ENCODE results near the gene CLCN3.
"Not testable (repeated sequence)": the region's sequence is repeated elsewhere in the genome, so short reads cannot be mapped to it uniquely, and the experiment has no call there.

CLCN3 gene

DNA sequence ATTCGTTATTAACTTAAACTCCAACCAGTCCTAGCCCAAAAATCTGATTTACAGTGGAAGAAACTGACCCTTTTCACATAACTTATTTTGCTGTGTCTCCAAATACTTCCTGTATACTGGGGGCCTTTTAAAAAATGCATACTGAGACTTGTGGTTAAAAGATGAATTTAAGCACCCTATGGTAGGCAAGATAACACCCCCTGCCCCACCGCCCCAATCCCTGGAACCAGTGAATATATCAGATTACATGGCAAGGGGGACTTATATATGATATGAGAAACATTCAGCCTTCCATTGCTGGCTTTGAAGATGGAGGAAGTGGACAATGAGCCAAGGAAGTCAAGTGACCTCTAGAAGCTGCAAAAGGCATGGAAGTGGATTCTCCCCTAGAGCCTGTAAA lies 3.1 kb upstream of the CLCN3 start:
- no peak for DNase-seq (ENCODE audit: low read depth in 2 of 2)

GRCh38 chr4:169618286-169618685 lies 2.1 kb upstream of the CLCN3 start:
- DNase-seq (ENCODE audit: low read depth in 2 of 2): no peak

DNA sequence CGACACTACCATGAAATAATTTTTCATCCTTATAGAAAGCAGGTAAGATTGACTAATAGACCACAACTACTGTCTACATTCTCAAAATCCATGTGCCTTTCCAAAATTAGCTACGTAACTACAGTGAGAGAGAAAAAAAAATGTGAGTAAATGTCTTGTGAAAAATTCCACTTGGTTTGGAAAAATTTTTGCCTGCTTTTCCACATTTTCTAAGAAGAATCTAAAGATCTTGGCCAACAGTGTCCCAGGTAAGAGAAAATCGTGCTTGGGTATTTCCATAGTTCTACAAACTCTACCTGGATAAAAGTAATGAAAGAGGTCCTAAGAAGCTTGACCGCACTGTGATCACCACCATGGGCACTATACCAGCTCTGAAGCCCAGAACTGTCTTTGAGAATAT lies 1.4 kb upstream of the CLCN3 start:
- no peak for DNase-seq (ENCODE audit: low read depth in 2 of 2)

DNA sequence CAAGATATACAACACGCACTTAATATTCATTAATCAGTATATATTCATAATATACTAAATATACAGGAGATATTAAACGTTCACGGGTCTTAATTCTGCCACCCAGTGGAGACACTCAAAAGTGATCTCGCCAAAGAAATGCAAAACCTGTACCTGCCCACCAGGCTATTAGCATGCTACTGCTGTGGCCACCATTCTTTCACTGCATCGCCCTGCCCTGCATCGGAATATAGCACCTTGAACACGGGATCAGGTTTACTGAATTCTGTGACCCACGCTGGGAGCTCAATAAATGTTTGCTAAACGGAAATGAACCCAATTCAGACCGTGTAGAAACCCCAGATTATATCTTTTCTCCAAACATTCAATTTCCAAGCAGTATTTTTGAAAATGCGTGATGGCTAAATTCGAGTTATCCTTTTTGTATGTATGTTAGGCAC lies 840 bp upstream of the CLCN3 start:
- peak in 1 of 2 donors; percentile 28 for DNase-seq (ENCODE audit: low read depth in 2 of 2)

- no peak for DNase-seq (ENCODE audit: low read depth in 2 of 2)
Measured at GRCh38 chr4:169620880-169621248, 486 bp downstream of the CLCN3 start.

GRCh38 chr4:169621731-169622492 lies 1.5 kb downstream of the CLCN3 start:
- DNase-seq (ENCODE audit: low read depth in 2 of 2): no peak

GRCh38 chr4:169622566-169622965 lies 2.2 kb downstream of the CLCN3 start:
- no peak for DNase-seq (ENCODE audit: low read depth in 2 of 2)

- DNase-seq (ENCODE audit: low read depth in 2 of 2): not testable (repeated sequence)
Measured at GRCh38 chr4:169624012-169624411, 3.6 kb downstream of the CLCN3 start.

GRCh38 chr4:169625886-169626285 lies 5.5 kb downstream of the CLCN3 start:
- no peak for DNase-seq (ENCODE audit: low read depth in 2 of 2)

- DNase-seq (ENCODE audit: low read depth in 2 of 2): no peak
Measured at GRCh38 chr4:169626331-169627282, 6.2 kb downstream of the CLCN3 start.

GRCh38 chr4:169627307-169627706 lies 6.9 kb downstream of the CLCN3 start:
- DNase-seq (ENCODE audit: low read depth in 2 of 2): no peak

- no peak for DNase-seq (ENCODE audit: low read depth in 2 of 2)
Measured at GRCh38 chr4:169628579-169628978, 8.2 kb downstream of the CLCN3 start.

DNA sequence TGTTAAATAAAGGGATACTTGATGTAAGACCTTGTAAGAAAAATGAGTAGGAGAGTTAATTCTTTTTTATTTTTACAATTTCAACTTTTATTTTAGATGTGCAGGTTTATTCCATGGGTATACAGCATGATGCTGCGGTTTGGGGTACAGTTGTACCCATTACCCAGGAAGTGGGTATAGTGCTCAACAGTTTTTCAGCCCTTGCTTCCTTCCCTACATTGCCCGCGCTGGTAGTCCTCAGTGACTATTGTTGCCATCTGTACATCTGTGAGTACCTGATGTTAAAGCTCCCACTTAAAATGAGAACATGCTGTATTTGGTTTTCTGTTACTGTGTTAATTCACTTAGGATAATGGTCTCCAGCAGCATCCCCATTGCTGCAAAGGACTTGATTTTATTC lies 9.7 kb downstream of the CLCN3 start:
- no peak for DNase-seq (ENCODE audit: low read depth in 2 of 2)

- DNase-seq (ENCODE audit: low read depth in 2 of 2): no peak
Measured at GRCh38 chr4:169632896-169633295, 12.5 kb downstream of the CLCN3 start.

DNA sequence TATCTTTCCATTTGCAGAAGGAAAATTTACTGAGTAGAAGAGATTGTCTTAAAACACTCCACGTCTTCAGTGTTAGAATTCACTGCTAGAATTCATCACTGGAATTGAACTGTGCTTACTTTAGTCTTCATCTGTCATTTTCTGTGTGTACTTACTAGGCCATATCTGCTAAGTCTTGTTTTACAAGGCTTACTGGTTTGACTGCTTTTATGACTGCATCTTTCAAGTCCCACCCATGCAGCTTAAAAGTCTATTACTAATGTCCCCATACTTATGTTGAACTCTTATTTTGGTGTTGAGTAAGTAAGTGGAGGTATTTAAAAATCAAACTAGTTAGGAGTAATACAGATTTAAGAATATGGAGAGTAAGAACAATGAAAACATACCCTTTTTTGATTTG lies 14.6 kb downstream of the CLCN3 start:
- no peak for DNase-seq (ENCODE audit: low read depth in 2 of 2)

DNA sequence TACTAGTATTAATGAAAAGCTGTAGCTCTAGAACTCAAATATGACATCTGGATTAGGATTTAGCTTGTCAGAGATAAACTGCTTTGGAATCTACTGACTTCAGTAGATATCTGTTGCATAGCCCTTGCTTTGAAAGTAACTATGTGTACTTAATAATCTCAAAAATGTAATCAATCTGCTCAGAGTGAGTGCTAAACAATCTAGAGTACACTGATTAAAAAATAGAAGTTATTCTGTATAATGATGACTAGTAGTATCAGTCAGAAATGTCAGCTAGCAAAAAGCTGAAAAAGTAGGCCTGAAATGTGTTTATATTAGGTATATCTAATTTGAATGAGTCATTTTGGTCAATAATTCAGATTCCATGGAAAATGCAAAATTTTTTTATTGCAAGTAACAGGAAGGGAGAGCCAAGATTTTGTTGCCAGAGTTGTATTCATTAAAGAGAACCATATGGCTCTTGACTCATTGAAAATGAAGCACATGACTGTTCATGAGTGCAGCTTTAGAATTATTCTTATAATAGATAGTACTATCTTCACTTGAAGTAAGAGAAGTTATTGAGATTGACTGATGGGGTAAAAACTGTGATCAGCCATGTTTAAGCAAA lies 20.0 kb downstream of the CLCN3 start:
- DNase-seq (ENCODE audit: low read depth in 2 of 2): no peak

DNA sequence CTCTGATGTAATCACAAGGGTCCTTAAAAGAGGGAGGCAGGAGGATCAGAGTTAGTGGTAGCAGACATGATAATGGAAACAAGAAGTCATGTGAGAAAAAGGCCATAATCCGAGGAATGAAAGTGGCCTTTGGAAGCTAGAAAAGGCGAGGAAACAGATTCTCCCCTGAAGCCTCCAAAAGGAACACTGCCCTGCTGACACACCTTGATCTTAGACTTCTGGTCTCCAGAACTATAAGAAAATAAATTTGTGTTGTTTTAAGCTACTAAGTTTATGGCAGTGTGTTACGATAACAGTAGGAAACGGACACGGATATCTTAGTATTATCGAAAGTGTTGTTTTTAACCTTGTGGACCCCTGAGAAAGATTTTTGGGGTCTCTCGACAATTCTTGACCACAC lies 24.4 kb downstream of the CLCN3 start:
- DNase-seq (ENCODE audit: low read depth in 2 of 2): no peak

- DNase-seq (ENCODE audit: low read depth in 2 of 2): no peak
Measured at GRCh38 chr4:169645627-169646026, 25.2 kb downstream of the CLCN3 start.

DNA sequence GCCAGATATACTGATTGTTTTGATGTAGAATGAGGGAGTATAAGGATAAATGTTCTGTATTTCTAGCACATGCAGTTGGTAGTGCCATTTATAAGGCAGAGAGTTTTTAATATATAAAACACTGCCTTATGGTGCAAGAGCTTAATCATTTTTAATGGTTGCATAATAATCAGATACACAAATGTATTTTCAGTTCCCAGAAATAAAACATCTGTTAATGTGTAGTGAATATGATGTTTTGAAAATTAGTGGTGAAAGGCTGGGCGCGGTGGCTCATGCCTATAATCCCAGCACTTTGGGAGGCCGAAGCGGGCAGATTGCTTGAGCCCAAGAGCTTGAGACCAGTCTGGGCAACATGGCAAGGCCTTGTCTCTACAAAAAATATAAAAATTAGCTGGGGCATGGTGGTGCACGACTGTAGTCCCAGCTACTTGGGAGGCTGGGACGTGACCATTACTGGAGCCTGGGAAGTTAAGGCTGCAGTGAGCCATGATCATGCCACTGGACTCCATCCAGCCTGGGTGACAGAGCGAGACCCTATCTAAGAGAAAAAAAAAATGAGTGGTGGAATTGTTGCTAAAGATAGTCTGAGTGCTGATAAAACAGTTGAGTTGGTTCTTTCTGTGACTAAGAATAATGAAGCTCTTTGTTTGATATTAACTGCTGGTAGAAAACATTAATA lies 29.3 kb downstream of the CLCN3 start:
- DNase-seq (ENCODE audit: low read depth in 2 of 2): no peak

GRCh38 chr4:169650227-169650936 lies 30.0 kb downstream of the CLCN3 start:
- DNase-seq (ENCODE audit: low read depth in 2 of 2): no peak

DNA sequence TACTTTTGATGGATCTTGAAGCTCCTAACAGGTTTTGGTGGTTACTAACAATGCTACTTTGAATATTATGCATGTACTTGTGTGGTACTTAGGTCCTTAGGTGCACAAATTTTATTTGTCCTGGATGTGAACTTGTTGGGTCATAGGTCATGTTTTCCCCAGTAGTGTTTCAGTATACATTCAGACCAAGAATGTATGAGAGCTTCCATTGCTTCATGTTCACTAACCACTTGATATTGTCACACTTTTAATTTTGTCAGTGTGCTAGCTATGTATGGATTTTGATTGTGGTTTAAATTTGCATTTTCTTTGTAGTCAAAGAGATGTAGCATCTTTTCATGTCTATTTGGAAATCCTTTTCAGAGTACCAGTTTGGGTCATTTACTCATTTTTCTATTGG lies 32.2 kb downstream of the CLCN3 start:
- no peak for DNase-seq (ENCODE audit: low read depth in 2 of 2)
